Neural progenitor cell (in vitro differentiated cells): ENCODE results near the gene TIMELESS.
"Not testable (repeated sequence)": the region's sequence is repeated elsewhere in the genome, so short reads cannot be mapped to it uniquely, and the experiment has no call there.

ENCODE experiments used
- CTCF ChIP-seq: fragments of 200-600 bp; sonication (generic); IDR thresholded peaks from 2 replicates; pipeline ENCODE4 v1.5.1; 2017; ENCODE audit warnings: antibody characterized with exemption, mild to moderate bottlenecking
- EZH2 ChIP-seq: fragments of 200-600 bp; sonication (generic); IDR thresholded peaks from 2 replicates; pipeline ENCODE4 v1.6.1; 2017; ENCODE audit warnings: antibody characterized with exemption, mild to moderate bottlenecking, moderate library complexity

GRCh38 chr12:56498126-56498902 lies 49.1 kb upstream of the TIMELESS start:
- not testable (repeated sequence) for TF ChIP-seq CTCF, EZH2
